HG03135 (cell line): Measurements from ENCODE around the gene HMGCS2.

Experiments used
- ATAC-seq: cut with Tn5 transposase; IDR thresholded peaks from one replicate; pipeline ENCODE4 v1.9.1; 2021; ENCODE audit warnings: mild to moderate bottlenecking, moderate library complexity; ENCODE audit not compliant: unreplicated experiment

Gene HMGCS2

DNA sequence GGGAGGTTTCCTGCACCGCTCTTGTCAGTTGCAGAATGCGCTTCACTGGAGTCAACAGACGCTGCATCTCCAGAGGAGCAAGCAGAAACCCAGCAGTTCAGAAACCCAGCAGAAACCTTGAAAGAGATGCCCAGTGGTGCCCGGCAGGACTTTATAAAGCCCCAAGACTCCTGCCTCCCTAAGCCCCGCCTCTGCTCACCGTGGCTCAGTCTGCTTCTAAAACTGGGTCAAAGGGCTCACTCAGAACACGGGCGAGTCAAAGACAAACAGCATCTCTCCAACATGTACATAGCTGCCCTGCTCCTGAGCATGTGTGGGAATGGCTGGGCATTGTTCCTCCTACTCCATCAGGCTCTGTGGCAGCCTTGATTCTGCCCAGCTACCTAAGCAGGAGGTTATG is at the start of gene HMGCS2:
HMGCS2 (minus strand) TSS at position 128 of the 400 bp plus-strand sequence; CDS start at position 67, 61 bp downstream.
- ATAC-seq, result no peak

DNA sequence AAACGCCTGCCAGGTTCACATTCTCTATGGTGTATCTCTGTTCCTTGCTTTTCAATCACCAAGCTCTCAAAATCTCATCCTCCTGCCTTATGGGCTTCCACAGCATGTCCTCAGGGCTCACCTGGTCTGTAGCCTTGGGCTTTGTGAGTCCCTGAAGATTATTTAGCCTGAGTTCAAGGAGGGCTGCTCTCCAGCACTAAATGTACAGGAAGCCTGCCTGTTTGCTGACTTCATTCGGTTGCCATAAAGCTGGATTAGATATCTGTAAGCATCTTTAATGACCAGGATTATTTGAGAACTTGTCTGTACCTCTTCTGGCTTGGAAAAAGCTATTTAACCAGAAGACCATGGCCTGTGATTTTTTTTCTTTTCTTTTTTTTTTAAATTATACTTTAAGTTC is 49.5 kb upstream of the HMGCS2 start:
- no peak for ATAC-seq

DNA sequence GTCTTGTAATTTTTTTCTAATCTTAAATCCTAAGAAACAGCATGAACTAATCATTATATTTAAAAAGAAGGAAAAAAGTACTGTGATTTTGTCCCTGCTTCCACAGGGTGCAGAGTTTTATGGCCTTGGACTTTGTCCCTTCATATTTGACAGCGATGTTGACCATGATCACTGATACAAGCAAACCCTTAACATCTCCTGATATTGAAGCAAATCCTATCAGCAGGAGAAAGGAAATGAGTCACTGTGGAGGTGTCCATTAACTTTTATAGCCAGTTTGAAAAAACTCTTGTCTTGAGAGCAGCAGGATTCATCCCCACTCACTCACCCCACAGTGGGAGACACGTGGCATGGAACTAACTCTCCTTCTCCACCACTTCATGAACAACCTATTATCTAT is 47.7 kb upstream of the HMGCS2 start:
- ATAC-seq, result no peak

DNA sequence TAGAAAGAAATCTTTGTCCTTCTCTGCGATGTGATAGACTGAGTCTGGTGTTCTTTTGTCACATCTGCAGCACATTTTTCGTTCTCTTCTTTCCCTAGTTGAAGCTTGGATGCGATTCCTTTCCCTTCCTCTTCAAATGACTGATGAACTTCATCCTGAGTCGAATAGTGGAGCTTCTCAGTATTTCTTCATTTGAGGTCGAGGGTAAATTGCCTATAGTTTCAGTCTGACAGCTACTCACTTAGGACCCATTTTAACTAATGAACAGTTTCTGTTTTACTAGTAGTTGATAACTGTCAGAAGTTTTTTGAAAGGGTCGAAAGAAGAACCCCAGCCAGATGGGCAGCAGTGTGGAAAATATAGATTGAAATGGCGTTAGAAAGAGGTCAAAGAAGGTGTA is 47.2 kb upstream of the HMGCS2 start:
- ATAC-seq, result no peak

DNA sequence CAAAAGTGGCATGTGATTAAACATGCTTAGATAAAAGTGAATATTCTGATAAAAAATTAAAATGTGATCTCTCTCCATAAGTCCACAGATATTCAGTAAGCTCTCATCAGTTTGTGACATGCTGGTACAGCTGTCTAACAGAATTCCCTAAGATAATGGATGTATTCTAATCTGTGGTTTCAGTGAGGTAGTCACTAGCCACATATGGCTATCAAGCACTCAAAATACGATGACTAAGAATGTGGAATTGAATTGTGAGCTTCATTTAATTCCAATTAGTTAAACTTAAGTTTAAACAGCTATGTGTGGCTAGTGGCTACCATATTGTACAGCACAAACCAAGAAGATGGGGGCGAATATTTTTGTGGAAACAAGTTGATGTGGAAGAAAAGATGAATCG is 46.7 kb upstream of the HMGCS2 start:
- ATAC-seq, result no peak

DNA sequence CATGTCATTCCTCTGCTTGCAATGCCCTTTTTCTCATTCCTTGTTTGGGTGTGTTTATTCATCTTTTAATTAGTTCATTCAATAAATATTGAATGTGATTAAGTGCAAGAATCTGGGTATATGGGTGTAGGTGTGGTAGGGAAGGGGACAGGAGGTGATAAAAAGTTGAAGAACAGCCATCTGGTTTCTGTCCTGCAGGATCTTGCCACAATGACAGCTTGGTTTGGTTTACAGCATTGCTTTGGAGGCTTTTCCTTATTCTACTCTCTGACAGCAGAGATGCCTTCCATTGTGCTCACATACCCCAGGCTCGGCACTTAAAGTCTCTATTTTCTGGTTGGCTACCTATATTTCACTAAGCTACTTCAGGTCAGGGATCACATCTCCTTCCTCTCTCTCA is 45.6 kb upstream of the HMGCS2 start:
- ATAC-seq, result no peak

DNA sequence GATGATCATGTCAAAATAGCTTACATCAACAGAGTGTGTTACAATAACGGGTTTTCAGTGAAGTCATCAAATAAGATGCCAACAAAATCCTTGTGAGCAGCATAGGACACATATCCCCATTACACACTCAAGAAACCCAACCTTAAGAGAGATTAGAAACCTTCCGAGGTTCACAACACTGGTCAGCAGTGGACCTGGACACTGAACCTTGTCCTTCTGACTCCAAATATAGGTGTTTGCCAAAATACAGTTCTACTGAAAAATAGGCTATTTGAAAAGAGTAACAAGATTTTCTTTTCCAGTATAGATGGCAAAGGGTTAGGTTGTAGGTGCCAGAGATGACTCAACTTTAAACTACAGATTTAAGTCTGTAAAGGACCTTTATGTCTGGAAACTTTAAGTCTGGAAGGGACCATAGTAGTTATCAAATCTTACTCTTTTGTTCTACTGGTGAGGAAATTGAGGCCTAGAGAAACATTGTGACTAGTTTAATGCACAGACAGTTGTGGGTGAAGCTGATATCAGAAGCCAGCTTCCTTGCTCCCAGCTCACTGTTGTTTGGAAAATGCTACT is 43.4 kb upstream of the HMGCS2 start:
- ATAC-seq, result no peak

DNA sequence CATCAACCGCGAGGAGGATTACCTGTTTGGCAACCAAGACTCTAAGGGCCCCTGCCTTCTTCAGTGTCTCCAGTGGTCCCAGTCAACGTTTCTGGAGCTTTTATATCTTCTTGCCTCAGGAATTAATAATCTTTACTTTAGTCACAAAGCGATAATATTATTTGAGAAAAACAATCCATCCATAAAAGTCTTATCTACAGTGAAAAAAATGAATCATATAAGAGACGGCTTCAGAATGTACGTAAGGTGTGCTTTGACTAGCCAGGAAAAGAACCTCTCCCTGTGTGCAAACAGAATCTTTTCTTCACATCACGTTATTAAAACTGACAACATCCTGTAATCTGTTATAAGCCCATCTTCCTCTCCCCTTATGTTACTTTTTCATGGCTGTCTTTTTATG is 42.7 kb upstream of the HMGCS2 start, which contains the start of gene REG4:
REG4 (minus strand) TSS at position 74 of the 400 bp plus-strand sequence. CDS start 2,691 bp downstream, outside the sequence.
- no peak for ATAC-seq

DNA sequence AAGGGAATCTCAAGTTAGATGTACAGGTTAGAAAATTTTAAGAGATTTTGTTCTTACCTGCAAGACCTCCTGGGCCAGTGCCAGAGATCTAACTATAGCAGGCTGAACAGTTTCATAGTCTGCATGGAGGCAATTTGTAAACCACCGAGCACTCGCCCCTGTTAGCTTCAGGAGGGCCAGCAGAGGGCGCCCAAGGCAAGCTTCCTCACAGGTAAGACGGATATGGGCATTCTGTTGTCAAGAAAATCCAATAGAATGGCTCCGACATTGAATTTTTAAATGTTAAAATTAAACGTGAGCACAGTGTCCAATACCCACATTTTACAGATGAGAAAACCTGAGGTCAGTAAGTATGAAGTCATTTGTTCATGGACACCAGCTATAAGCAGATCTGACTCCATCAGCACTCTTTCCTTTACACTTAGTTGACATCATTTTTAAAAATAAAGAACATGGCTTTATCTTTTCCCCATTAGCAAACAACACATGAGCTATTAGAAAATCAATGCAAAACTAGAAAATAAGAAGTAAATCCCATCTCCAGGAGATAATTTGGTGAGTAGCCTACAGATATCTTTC is 40.4 kb upstream of the HMGCS2 start:
- peak; percentile 91 for ATAC-seq

DNA sequence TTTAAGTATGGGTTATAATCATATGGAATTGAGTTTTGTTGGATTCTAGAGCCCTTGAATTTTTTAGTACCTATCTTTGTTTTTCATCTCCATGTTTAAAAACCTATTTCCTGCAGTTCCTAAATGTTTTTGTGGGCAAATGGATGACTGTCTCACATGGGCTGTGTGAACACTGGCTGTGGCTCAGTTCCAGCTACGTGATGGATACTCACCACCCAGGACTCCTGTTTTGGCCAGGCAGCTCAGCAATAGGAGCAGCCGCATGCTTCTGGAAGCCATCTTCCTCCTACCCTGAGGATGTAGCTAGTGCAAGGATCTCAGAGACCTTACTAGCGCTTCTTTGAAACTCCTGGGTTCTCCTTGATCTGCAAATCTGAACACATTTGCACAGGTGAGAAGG is 39.8 kb upstream of the HMGCS2 start:
- no peak for ATAC-seq

DNA sequence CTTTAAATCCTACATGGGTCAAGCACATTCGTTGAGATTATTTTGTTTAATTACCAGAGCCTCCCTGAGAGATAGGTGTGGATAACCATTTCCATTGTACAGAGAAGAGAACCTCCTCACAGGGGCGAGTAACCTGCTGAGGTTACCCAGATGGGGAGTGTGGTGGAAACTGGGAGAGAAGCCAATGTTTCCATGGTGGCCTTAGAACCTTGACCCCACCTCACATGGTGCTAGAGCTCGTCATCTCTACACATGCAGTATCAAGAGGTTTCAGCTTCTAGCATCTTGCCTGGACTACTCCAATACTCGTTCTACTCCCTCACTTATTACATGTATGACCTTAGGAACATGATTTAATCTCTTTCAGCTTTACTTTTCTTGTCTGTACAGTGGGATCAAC is 37.8 kb upstream of the HMGCS2 start:
- ATAC-seq, result no peak

DNA sequence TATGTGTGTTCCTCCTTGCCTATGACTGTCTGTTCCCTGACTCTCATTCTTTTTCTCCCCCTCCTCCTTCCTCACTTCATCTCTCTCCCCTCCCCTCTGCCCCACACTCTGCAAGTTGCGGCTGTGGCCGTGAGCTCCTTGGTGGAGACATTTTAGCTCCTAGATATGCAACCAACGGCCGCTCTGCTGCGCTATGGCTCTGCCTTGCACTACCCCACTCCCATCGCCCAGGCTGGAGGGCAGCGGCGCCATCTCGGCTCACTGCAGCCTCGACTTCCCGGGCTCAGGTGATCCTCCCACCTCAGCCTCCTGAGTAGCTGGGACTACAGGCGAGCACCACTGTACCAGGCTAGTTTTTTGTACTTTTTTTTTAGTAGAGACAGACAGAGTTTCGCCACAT is 37.0 kb upstream of the HMGCS2 start:
- ATAC-seq, result no peak

DNA sequence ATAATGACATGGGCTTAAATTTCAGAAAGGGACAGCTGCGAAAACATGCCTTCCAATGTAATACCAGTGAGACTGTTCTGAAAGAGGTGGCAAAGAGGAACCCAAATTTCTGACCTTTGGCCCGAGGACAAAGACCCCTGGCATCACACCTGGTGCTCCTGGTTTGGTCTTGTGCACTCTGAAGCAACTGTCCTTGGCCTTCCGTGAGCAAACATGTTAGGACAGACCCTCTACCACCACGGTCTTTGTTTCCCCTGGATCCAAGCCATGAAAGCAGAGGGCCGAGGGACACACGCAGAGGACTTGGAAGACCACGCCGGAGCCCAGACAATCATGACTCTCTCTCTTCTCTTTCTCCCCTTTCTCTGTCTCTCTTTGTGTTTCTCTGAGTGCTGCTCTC is 36.5 kb upstream of the HMGCS2 start:
- ATAC-seq, result no peak

DNA sequence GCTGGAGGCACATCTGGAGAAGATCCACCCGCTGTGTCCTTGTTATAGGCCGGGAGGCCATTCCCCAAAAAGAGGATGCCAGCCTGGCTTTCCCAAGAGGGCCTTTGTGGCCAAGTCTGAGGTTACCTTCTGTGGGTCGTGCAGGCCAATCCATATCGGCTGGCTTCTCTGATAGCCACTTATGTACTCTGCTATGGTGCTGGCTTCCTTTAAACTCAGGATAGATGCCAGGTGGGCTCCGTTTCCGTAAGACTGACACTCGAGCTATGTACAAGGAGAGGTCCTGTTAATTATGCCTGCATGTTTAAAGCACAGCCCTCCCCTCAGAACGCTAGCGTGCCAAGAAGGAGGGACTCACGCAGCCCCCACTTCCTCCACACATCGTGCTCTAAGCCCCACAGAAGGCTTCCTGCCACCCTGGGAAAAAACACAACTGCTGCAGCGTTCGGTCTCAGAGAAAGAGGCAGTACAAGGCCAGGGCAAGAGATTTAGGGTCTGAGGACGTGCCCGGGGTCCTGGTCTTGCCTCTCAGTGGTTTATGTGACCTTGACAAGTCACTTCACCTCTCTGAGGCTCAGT is 31.0 kb upstream of the HMGCS2 start:
- ATAC-seq, result no peak

DNA sequence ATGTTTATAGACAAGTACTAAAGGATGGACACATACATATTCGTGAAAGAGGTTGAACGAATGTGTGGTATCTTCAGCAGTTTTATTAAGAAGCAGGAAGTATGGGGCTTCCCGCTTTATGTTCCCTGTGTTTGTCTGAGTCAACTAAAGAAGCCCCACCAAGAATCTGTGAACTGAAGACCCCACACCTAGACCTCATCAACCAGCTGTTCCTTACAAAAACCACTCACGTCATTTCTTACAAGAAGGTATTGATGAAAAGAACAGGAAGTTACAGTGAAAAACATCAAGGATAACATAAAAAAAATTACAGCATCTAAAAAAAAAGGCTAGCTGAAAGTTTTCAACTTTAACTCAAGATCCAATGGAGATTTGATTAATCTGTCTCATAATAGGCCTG is 30.3 kb upstream of the HMGCS2 start:
- ATAC-seq, result no peak

DNA sequence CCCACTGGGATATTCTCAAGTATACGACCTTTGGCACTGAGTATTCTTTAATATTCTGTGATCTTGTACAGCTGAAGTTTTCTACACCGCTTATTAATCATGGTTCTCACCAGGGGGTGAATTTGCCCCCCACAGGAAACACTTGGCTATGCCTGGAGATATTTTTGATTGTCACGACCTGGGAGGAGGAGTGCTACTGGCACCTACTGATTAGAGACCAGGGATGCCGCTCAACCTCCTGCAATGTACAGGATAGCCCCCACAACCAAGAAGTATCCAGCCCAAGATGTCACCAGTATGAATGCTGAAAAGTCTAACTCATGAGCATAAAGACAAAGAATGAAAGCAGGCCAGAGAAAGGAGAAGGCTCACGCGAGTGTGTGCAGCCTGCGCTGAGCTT is 28.9 kb upstream of the HMGCS2 start:
- ATAC-seq, result no peak

DNA sequence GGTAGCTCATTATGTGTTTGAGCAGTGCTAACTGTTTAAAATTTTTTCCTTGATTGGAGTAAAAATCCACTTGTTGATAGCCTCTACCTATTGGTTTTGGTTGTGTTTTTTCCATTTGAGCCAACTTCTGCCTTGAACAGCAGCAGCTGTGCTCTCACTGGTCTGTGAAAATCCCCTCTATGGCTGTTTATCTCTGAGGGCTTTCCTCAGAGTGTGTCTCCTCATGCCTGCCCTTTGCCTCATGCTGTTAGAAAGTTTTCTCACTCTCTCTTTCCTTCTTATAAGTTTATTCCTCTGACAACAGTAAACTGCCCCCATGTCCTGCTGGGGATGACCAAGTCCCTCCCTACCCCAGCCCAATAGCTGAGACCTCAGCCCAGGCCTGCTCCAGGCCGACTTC is 28.5 kb upstream of the HMGCS2 start:
- ATAC-seq, result no peak

DNA sequence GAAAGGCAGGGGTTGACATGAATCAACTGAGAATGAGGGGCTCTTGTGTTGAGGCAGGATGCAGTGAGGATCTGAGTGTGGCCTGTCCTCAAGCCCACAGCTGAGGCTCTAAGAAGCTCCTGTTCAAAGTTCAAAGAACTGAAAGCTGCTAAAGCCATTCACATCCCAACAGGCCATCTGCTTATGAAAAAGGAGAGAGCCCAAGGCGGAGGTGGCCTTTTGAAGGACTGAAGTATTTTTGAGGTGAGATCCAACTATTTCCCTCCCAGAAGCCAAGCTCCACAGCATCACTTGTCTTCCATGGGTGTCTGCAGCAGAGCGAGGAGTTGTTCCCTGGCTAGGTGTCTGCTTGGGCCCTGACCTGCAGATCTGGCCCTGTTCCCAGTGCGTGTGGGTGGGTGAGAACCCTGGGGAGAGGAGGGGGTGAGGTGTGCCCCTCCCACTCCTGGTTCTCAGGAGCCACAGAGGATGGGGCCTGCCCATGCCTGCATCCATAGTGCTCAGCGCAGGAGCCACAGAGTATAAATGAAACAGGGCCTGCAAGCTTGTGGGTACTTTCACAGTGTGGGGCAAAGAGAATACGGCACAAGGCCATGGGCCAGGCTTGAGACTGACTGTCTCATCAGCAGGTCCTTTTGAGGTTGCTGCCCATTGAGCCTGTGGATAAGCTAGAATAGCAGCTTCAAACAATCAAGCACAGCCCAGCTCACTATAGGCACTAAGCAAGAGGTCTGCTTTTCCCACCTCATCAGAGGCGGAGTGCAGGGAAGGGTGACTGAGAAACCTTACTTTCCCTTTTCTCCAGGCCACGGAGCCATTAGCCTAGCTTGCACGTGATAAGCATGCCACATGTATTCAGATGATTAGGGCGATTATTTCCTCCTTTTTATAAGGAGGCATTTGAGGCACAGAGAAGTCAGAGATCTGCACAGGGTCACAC is 26.8 kb upstream of the HMGCS2 start:
- ATAC-seq, result no peak

DNA sequence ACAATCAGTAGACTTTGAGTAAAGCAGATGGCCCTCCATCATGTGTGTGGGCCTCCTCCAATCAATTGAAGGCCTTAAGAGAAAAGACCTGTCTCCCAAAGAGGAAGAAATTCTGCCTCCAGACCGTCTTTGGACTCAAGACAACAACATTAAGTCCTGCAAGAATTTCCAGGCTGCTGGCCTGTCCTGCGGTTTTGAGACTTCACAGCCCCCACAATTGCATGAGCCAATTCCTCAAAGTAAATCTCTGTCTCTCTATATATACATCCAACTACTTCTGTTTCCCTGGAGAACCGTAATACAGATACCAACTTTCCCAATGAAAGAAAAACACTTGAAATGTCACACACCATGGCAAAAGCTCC is 26.2 kb upstream of the HMGCS2 start:
- ATAC-seq, result no peak

DNA sequence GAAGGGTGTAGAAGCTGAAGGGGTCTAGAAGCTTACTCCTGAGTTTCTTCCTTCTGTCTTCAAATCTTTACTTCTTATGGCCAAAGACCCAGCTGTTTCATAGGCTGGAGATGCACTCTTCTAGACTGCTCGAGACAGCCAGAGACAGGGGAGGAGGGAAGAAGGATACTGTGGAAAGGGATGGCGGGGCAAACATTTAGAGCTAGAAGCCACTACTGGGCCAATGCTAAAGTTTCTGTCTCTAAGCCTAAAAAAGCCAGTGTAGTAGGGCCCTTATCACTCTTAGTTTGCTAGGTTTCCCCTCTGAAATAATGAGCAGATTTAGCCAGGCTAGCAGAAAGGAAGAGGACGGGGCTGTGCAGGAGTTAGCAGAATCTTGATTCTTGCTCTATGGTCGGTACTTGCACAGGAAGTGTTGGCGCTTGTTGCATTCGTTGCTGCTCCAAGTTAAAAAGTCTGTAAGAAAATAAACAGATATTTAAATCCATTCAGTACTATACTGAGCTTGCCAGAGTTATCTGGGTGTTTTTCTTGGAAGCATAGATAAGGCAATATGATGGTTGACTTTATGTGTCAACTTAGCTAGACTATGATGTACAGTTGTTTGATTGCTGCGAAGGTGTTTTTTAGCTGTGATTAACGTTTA is 25.6 kb upstream of the HMGCS2 start:
- ATAC-seq, result no peak

DNA sequence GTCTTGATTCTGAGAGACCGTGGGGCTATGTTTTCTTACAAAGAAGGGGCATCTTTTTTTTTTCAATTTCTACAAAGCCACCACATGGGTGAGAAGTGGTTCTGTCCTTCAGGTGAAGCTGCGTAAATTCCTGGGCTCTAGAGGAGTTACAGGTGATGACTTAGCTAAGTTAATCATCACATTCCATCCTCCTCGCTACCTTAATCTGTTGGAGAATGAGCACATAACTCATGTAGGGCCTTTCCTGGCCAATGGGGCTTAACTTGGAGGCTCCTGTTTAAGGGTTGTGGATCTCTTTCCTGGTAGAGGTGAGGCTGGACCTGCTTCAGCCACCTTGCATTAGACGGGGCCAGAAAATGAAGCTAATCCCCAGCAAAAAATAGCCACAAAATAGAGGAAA is 22.7 kb upstream of the HMGCS2 start:
- no peak for ATAC-seq
